Neural progenitor cell (in vitro differentiated cells): ENCODE data around the gene RAB37. TPM values are rescaled to one million over a fixed set of nuclear protein-coding genes. Genes with fewer than 3 reads are reported as not detected.

Experiments used
- DNase-seq: peaks from one replicate; pipeline ENCODE4 v3.0.0-alpha.2; 2016; ENCODE audit warnings: low spot score
- H2AFZ ChIP-seq: fragments of 200-600 bp; sonication (generic); replicated peaks from 2 replicates; pipeline ENCODE4 v1.6.1; 2016; ENCODE audit warnings: antibody characterized with exemption
- H3F3A ChIP-seq: fragments of 200-600 bp; sonication (generic); 2 replicates; pipeline ENCODE4 v1.6.1; 2016; ENCODE audit warnings: antibody characterized with exemption, low read depth
- H3K27ac ChIP-seq: fragments of 200-600 bp; sonication (generic); 2 replicates; pipeline ENCODE4 v1.5.1; 2016; ENCODE audit warnings: mild to moderate bottlenecking
- H3K27me3 ChIP-seq: fragments of 200-600 bp; sonication (generic); 2 replicates; pipeline ENCODE4 v1.6.1; 2016; ENCODE audit warnings: mild to moderate bottlenecking, moderate library complexity
- H3K36me3 ChIP-seq: fragments of 200-600 bp; sonication (generic); 2 replicates; pipeline ENCODE4 v1.5.1; 2016
- H3K4me1 ChIP-seq: fragments of 200-600 bp; sonication (generic); 2 replicates; pipeline ENCODE4 v1.6.1; 2016; ENCODE audit warnings: mixed run types
- H3K4me2 ChIP-seq: fragments of 200-600 bp; sonication (generic); 2 replicates; pipeline ENCODE4 v1.6.1; 2016
- H3K4me3 ChIP-seq: fragments of 200-600 bp; sonication (generic); 2 replicates; pipeline ENCODE4 v1.5.1; 2016
- H3K79me2 ChIP-seq: fragments of 200-600 bp; sonication (generic); 2 replicates; pipeline ENCODE4 v1.6.1; 2016; ENCODE audit warnings: low read depth
- H3K9ac ChIP-seq: fragments of 200-600 bp; sonication (generic); 2 replicates; pipeline ENCODE4 v1.6.1; 2016
- H3K9me3 ChIP-seq: fragments of 200-600 bp; sonication (generic); 2 replicates; pipeline ENCODE4 v1.5.1; 2016; ENCODE audit warnings: low read depth
- H4K20me1 ChIP-seq: fragments of 200-600 bp; sonication (generic); 2 replicates; pipeline ENCODE4 v1.6.1; 2016; ENCODE audit warnings: low read depth
- H3K27ac Mint-ChIP-seq: 3 replicates; pipeline ENCODE4 v1.8.0; 2021; ENCODE audit warnings: mixed read lengths
- H3K27me3 Mint-ChIP-seq: 2 replicates; pipeline ENCODE4 v1.8.0; 2022; ENCODE audit warnings: low read depth, mild to moderate bottlenecking, inconsistent platforms, moderate library complexity, mixed read lengths; ENCODE audit not compliant: insufficient read depth
- H3K36me3 Mint-ChIP-seq: 3 replicates; pipeline ENCODE4 v1.8.0; 2021; ENCODE audit warnings: mixed read lengths
- H3K4me1 Mint-ChIP-seq: 3 replicates; pipeline ENCODE4 v1.8.0; 2021; ENCODE audit warnings: mixed read lengths
- H3K4me3 Mint-ChIP-seq: 3 replicates; pipeline ENCODE4 v1.8.0; 2021; ENCODE audit warnings: mild to moderate bottlenecking, moderate library complexity, mixed read lengths
- H3K9me3 Mint-ChIP-seq: 3 replicates; pipeline ENCODE4 v1.8.0; 2020; ENCODE audit warnings: mixed read lengths
- CTCF ChIP-seq: fragments of 200-600 bp; sonication (generic); IDR thresholded peaks from 2 replicates; pipeline ENCODE4 v1.5.1; 2017; ENCODE audit warnings: antibody characterized with exemption, mild to moderate bottlenecking
- EZH2 ChIP-seq: fragments of 200-600 bp; sonication (generic); IDR thresholded peaks from 2 replicates; pipeline ENCODE4 v1.6.1; 2017; ENCODE audit warnings: antibody characterized with exemption, mild to moderate bottlenecking, moderate library complexity
- EZH2phosphoT487 ChIP-seq: fragments of 200-600 bp; sonication (generic); IDR thresholded peaks from 2 replicates; pipeline ENCODE4 v1.6.1; 2017; ENCODE audit warnings: antibody characterized with exemption
- total RNA-seq: library from RNA; depleted of rRNA; stranded (reverse); fragments of >200 nt; gene quantifications from 2 replicates; pipeline ENCODE4 v1.2.3, GENCODE V29; 2015; ENCODE audit warnings: low replicate concordance

RAB37 gene
- total RNA-seq, 1 donor from 2014 or later, result 1.5 TPM

GRCh38 chr17:74733365-74734122 lies 3.5 kb upstream of the RAB37 start:
- Mint-ChIP-seq H3K36me3 (no peaks in the 10 kb centered on the region), H3K27ac (no peak overlapping the region), H3K4me1 (peaks cover 5% of the 10 kb centered on the region), H3K4me3 (no peak overlapping the region), H3K27me3 (peaks cover 27% of the 10 kb centered on the region), H3K9me3 (no peaks in the 10 kb centered on the region)
- Histone ChIP-seq H3K9me3 (no peaks in the 10 kb centered on the region), H3K27ac (no peak overlapping the region), H4K20me1 (no peaks in the 10 kb centered on the region), H3K36me3 (no peaks in the 10 kb centered on the region), H2AFZ (no peak overlapping the region), H3K9ac (no peak overlapping the region), H3K27me3 (peaks cover 50% of the 10 kb centered on the region), H3K4me1 (peaks cover 7% of the 10 kb centered on the region), H3K79me2 (no peaks in the 10 kb centered on the region), H3K4me2 (no peak overlapping the region), H3K4me3 (no peak overlapping the region), H3F3A (peaks cover 34% of the 10 kb centered on the region)
- no peak for TF ChIP-seq EZH2
- no peak for TF ChIP-seq EZH2phosphoT487
- TF ChIP-seq CTCF, result no peak
- DNase-seq, result no peak

DNA sequence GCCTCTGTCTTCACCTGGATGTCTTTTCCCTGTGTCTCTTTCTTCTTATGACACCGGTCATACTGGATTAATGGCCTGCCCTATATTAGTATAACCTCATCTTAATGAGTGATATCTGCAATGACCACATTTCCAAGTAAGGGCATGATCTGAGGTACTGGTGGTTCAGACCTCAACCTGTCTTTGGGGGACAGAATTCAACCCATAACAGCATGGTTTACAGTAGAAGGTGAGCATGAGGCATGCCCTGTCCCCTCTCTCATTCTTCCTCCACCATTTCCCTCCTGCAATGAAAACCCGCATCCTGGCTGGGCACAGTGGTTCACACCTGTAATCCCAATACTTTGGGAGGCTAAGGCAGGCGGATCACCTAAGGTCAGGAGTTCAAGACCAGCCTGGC lies 2.8 kb upstream of the RAB37 start:
- no peaks in the 10 kb centered on the region for H3K36me3 Mint-ChIP-seq
- Histone ChIP-seq H3F3A (peaks cover 29% of the 10 kb centered on the region), H2AFZ (no peak overlapping the region), H4K20me1 (no peaks in the 10 kb centered on the region), H3K36me3 (no peaks in the 10 kb centered on the region), H3K4me2 (no peak overlapping the region), H3K79me2 (no peaks in the 10 kb centered on the region), H3K4me1 (peaks cover 7% of the 10 kb centered on the region), H3K27me3 (peaks cover 53% of the 10 kb centered on the region), H3K27ac (no peak overlapping the region), H3K9ac (no peak overlapping the region), H3K9me3 (no peaks in the 10 kb centered on the region), H3K4me3 (no peak overlapping the region)
- H3K4me1 Mint-ChIP-seq, result peaks cover 9% of the 10 kb centered on the region
- TF ChIP-seq EZH2phosphoT487, result no peak
- no peak for TF ChIP-seq EZH2
- no peak for TF ChIP-seq CTCF
- H3K4me3 Mint-ChIP-seq, result no peak overlapping the region
- no peak overlapping the region for H3K27ac Mint-ChIP-seq
- DNase-seq, result no peak
- peaks cover 2% of the 10 kb centered on the region for H3K9me3 Mint-ChIP-seq
- peaks cover 33% of the 10 kb centered on the region for H3K27me3 Mint-ChIP-seq

DNA sequence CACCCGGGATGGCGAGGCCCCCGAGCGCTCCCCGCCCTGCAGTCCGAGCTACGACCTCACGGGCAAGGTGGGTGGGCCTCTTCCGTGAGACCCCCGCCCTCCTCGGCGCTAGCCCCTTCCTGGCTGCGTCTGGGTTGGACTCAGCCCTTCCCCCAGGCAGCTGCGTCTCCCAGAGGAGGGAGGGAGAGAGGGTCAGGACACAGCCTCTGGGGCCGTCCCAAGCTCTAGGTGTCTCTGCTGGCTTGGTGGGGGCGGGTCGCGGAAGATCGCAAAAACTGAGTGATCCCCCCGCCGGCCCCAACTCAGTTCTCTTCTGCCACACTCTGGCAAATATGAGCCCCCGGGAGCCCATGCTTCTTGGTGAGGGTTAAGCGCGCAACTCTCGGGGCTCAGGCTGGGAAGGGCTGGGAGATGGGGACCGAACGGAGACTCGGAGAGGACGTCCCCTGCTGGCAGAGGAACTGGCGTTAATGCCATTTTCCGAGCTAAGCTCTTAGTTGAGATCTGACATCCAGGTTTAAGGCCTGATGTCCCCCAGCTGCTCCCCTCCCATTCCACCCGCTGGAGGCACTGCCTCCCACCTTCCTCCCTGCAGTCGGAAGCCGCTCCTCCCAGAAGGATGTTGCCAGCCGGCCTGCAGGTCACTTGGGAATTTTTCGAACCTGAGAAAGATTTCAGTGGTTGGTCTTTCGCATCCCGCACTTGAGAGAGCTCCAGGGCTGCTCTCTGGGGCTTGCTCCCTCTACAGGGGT lies 419 bp downstream of the RAB37 start:
- peaks cover 43% of the 10 kb centered on the region for H3K27me3 Mint-ChIP-seq
- H3K4me1 Mint-ChIP-seq, result peaks cover 9% of the 10 kb centered on the region
- H3K9me3 ChIP-seq, result no peaks in the 10 kb centered on the region
- TF ChIP-seq EZH2 (no peak), CTCF (peak; percentile 66)
- H3K27ac Mint-ChIP-seq, result no peak overlapping the region
- no peaks in the 10 kb centered on the region for H3K36me3 Mint-ChIP-seq
- H2AFZ ChIP-seq, result peak overlapping the region; percentile 76
- H3K79me2 ChIP-seq, result no peaks in the 10 kb centered on the region
- peaks cover 29% of the 10 kb centered on the region for H3F3A ChIP-seq
- H3K27me3 ChIP-seq, result peaks cover 53% of the 10 kb centered on the region
- no peaks in the 10 kb centered on the region for H3K36me3 ChIP-seq
- H3K9me3 Mint-ChIP-seq, result peaks cover 2% of the 10 kb centered on the region
- H3K4me2 ChIP-seq, result peak overlapping the region; percentile 70
- DNase-seq, result peak; percentile 87
- H4K20me1 ChIP-seq, result no peaks in the 10 kb centered on the region
- peak overlapping the region; percentile 50 for H3K4me3 ChIP-seq
- H3K27ac ChIP-seq, result no peak overlapping the region
- peaks cover 7% of the 10 kb centered on the region for H3K4me1 ChIP-seq
- peak overlapping the region; percentile 69 for H3K4me3 Mint-ChIP-seq
- H3K9ac ChIP-seq, result no peak overlapping the region
